ENCODE results near the gene HOTAIR.
A peak's percentile ranks its signal among the peaks of the same experiment; 100 is the strongest.

Gene HOTAIR

DNA sequence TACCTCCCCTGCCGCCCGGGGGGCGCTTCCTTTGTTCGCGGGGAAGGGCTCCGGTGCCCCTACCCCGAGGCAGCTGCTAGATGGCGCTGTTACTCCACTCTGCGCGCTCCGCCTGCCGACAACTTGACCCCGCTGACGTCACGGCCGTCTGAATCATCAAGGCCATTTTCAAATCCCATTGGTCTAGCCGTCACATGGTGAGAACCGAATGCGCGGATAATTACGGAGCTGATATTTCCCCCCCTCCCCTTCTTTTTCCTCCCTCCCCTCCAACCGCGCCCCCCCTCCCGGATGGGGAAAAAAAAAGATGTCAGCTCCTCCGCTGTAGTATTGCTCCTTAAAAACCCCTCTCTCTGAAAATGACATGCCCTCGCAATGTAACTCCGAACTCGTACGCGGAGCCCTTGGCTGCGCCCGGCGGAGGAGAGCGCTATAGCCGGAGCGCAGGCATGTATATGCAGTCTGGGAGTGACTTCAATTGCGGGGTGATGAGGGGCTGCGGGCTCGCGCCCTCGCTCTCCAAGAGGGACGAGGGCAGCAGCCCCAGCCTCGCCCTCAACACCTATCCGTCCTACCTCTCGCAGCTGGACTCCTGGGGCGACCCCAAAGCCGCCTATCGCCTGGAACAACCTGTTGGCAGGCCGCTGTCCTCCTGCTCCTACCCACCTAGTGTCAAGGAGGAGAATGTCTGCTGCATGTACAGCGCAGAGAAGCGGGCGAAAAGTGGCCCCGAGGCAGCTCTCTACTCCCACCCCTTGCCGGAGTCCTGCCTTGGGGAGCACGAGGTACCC lies 10.3 kb upstream of the HOTAIR start, which contains the start of gene HOXC10:
HOXC10 (plus strand) TSS at position 246 of the 791 bp plus-strand sequence; CDS start at position 360, 114 bp downstream.
- peak; percentile 78 for DNase-seq

DNA sequence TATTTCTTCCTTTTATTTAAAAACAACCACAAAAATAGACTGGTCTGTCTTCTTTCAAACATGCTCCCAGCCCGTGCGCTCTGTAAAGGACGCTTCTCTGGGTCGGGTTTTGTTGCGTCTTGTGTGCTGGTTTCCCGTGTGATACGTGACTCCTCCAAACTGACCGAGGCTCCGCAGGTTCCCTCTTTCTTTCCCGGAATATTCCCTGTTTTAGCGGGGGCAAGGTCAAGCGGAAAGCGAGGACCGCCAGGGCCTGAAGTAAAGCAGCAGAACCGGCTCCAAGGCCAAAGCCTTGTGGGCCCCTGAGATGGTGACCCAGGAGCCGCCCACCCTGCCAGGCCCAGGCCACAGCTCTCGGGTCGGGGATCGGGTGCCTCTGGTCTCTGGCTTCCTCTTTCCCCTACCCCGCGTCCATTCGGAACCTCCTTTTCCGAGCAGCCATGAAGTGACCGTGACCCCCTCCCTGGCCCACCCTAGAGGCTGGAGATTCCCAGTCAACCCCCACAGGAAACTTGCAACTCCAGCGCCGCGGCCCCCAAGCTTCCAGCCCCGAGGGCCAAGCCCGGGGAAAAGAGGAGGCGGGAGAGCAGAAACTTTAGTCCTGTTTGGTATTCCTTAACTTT lies 9.3 kb upstream of the HOTAIR start:
- DNase-seq, result no peak

DNA sequence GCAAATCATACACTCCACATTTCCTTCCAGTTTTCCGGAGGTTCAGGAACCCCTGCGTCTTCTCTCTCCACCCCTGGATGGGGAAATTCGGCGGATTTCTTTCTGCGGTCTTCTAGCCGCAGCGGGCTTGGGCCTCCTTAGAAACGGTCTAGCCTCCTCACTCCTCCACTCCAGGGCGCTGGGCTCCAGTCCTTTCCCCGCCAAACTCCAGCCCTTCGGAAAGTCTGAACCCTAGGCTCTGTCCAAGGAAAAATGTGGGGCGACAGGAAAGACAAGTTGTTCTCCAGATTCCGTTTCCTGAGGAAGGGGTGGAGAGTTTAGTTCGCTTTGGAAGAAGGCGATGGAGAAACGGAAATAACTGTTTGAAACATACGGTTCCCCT lies 8.8 kb upstream of the HOTAIR start:
- no peak for DNase-seq

DNA sequence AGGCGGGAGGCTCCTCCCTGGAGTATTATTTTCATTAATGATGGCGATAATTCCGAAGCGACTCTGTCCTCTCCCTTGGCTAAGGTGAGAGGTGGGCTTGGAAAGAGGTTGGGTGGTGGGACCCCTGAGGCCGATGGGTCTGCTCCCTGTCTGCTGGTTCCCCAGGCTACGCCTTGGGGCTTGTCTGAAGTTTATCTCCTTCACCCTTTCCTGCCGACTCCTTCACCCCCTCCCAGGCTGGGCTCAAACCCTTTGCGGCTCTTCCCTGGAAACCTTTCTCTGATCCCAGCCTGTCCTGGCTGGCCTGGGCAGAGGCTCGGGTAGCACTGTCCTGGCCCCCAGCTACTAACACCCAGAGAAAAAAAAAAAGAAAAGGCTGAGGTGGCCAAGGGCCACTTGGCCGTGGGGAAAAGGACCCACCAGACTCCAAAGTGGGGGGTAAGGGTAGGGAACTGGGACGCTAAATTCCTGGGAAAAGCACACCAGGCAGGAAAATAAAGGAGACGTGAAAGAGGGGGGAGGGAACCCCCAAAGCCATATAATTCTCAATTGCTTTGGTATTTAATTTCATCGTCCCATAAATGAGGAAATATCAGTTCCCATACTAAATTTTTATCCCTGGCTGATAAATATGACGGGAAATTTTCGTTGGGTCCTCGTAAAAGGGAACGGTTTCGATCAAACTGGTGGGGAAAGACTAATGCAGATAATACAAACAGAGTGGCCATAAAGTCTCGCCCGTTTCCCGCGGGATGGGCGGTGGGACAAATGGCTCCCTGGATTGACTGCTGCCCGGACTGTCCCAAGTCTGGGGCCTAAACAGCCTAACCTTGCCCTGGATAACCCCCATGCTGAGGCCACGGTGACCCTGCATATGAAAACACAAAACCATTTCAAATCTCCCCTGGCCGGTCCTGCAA lies 8.2 kb upstream of the HOTAIR start:
- no peak for DNase-seq

DNA sequence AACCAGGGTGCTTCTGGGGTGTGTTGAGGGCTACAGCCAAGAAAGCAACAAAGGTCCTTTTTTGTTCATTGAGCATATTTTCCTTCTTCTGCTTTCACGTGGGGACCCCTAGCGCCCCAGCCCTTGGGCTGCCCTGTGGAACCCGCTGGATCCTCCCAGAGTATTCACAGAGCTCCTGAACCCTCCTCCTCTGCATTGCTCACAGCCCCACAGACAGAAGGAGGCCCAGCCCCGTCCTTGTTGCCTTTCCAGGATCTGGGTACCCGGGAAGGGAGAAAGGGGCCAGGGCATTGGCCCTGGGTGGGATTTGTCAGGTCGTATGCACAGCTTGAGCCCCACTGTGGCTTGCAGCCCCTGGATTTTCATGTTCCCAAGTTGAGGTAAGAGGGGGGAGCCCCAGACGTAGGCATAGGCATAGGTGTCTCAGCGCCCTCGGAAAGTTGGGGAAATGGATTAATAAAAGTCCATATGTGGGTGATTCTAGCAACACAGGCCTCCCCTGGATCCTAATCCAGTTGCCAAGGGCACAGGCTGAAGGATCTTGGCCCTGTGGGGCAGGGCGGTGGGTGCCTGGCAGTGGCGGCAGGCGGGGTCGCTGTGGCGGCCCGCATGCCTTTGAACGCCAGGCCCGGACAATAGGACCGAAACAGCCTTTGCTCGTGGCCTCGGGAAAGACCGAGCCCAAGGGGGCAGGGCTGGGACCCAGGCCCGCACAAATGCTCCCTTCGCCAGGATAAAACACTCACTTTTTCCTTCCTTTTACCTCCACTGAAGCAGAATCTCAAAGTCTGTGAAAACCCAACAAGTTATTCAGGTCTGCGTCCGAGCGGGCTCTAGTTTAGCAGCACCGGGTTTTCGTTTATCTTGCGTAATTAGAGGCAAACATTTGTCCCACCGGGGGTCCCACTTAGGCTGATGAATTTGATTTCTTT lies 7.1 kb upstream of the HOTAIR start:
- no peak for DNase-seq

DNA sequence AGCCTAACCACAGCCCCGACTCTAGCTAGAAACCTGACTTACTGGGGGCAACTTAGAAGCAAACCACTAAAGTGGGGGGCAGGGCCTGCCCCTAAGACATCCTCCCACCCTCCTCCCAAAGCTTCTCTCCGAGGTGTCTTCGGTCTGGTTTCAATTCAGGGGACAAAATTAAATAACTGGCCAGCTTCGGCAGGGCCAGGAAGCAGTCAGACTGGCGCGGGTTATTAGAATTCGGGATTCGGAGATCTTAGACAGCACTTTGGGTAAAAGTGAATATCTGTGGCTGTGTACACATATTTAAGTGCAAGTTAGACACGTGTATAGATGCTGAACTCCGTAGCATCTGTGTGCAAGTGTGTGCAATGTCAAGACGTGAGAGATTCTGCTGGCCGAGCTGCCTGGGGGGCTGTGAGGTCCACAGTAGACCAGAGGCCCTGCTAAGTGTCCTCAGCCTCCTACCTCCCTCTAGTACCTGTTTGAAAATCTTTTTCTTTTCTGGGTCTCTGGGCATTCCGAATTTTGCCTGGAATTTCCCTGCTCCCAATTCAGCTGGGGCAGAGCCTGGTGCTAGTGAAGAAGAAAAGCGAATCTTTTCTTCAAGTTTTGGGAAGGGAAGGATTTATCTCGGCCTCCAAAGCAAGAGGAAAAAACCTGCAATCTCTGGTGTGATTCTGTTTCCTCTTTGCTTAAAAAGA lies 6.2 kb upstream of the HOTAIR start:
- no peak for DNase-seq

DNA sequence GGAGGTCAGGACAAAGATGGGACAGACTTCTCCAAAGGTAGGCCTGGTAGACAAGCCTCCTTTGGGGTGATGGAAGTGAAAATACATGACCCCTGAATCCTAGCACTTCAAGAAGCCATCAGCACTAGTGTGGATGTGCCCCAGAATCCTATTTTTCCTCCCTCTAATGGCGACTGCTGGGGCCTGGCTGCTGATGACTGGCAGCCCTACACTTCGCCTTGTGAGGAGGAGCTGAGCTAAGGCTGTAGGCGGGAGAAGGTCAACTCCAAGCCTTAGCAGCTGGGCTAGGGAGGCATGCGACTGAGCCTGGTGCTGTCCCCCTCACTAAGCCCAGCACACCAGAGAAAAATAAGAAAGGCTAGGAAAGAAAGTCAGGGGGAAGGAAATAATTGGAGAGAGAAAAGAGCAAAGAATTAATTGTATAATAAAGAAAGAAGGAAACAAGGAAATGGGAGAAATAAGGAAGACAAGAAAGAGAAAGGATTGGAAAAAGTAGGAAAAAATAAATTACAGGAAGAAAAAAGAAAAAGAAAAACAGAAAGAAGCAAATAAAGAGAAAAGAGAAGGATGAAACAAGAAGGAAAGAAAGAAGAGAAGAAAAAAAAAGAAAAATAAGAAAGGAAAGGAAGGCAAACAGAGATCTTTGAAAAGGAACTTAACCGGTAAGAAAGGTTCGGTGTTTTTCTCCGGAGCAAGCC lies 5.5 kb upstream of the HOTAIR start:
- no peak for DNase-seq

DNA sequence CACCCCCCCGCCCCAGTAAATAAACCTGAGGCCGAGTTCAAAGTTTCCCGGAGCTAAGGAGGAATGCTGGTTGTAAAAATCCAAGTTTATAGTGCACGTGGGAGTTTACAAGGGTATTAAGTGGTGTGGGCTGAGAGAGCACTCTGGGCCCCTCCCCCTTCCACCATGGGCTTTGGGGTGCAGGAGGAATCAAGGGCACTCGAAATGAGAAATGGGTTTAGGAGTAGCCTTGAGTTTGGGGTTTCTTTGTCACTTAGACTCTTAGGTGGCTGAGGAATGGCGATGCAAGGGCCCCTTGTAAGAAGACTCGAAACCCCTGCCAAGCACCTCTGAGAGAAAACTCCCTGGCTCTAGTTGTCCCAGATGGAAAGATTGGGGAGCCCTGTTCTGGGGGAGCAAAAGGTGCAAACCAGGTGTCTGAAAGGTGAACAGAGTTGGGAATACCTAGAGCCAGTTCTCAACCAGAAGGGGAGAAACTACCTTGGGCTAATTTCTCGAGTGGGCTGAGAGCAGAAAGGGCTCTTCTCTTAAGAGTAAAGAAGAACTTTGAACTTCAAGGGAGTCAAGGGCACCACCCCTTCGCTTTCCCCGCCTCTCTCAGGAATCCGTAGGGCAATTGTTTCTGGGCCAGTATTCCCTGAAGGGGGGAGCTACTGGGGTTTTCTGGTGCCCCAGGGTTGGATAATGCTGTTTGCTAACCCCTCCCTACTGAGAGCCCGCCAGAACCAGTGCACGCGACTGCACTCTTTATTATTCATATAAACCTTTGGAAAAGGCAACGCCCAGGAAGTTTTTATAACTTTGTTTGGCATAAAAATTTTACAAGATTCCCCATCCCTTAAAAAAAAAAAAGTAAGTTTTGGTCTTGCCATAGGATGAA lies 4.0 kb upstream of the HOTAIR start:
- DNase-seq, result no peak

DNA sequence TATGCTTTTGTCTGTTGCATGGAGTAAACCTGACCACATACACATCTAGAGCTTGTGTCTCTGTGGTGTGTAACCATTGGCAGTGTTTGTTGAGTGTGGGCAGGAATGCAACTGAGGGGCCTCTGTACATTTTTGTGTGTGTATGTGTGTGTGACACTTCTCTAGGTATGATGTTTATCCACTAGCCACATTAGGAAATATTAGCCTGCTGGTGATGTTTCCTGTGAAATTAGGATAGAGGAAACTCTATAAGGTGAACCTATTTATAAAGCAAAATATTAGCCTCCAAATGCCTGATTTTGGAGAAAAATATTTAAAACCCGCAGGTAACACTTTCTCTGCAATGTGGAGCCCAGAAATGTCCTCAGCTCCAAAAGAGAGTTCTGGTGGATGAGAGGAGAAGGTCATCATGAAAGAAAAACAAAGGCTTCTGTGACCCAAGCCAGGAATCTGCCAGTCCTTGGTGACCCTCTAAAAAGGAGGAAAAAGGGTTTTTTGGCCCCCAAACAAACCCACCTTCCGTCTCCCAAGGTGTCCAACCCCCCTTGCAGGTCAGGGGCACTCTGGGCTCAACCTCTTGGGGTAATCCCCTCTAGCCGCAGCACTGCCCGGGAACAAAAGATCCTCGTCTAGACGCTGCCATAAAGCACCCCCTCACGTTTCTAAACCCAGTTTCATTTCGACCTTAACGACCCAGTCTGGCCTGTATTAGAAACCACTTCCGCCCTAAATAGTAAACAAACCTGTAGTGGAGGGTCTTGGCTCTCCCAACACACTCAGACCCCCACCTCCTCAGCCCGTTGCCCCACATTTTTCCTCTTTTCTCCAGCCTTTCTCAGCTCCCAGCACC lies 3.1 kb upstream of the HOTAIR start:
- DNase-seq, result no peak

DNA sequence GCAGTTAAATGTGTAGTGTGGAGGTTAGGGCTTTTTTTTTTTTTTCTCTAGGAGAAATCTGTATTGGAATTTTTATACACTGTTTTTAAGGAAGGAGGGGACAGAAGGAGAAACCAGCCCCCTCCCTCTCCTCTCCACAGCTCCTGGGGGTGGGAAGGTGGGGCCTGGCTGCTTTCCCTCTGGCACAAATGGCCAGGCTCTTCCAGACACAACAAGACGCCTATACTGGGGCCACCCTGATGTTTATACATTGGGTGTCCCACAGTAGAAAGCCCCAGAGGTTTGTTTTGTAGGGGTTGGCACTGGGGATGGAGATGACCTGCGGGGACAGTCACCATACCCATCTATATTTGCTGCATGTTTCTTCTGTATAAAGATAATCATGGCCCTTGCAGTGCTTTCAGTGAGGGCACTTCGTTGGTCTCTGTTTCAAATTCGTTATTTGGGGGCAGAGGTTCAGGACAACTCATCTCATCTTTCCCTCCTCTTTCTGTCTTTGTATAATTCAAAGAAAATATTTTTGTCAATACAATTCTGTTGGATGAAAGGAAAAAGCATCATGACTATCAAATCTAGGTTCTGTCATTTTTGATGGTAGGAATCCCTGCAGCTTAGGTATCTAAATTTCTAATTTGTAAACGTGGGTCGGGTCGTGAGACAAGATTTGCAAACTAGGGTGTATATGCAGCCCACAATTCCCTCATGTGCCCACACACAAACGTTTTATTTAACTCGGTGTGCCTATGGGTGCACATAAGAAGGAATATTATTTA lies 2.3 kb upstream of the HOTAIR start:
- DNase-seq, result no peak

DNA sequence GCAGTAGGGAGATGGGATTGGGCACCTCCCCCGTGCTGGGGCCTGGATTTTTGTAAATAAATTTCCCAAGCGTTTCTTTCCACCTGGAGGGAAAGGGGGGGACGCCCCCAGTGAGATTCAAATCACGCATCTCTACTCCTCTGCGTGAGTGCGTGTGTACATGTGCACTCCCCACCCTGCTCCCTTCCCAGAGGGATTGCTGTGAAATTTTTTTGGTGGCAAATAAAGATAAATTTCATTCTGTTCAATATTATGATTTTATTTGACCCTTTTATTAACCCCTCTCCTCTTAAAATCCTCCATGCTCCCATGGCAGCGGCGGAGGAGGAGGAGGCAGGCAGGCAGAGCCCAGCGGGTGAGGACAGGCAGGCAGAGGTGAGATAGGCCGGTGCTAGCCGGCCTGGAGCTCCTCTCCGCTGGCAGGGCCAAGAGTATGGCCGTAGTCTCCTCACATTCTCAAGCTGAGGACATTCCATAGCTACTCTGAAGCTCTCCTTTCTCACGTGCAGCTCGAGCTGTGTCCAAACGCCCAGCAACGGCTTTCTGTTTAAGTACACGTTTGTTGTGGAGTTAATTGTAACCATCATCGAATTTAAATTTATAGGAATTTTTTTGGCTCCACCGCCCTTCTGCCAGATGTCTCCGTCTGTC lies 1.5 kb upstream of the HOTAIR start:
- DNase-seq, result no peak

DNA sequence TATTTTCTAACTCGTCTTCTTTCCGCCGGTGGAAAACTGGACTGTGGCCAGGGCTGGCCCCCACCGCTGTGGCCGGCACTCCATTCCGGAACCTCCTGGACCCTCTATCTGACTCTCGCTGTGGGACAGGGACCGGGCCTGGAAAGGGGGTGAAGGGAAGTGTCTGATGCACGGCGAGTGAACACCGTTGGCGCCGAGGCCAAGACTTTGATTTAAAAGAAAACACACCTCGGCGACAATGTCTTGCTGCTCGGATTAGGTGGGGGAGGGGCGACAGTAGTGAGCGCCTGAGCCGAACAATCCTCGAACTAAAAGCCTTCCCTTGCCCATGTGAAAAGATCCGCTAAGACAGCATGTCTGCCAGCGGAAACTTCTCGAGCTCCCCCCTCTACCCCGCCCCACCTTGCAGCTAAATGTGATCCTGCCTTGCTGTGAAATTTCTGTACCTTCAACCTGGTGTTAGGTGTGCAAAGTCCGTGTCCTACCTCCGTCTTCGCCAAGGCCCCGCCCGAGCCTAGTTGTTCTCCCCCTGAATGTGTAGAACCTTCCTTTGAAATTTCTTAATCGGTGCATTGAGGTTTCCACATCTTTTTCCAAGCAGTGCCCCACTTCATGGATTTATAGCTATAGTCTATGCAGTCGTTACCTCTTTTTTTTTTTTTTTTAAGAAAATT lies 862 bp upstream of the HOTAIR start:
- DNase-seq, result no peak

DNA sequence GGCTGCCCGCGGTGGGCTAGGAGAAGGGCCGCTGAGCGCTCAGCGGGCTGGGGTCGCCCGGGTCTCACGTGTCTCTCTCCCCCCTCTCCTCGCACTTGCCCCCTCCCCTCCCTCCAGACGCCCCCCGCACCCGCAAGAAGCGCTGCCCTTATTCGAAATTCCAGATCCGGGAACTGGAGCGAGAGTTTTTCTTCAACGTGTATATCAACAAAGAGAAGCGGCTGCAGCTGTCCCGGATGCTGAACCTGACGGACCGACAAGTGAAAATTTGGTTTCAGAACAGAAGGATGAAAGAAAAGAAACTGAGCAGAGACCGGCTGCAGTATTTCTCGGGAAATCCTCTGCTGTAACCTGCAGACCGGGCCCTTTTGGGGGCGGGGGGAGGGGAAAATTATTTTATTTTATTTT lies 314 bp upstream of the HOTAIR start:
- no peak for DNase-seq

DNA sequence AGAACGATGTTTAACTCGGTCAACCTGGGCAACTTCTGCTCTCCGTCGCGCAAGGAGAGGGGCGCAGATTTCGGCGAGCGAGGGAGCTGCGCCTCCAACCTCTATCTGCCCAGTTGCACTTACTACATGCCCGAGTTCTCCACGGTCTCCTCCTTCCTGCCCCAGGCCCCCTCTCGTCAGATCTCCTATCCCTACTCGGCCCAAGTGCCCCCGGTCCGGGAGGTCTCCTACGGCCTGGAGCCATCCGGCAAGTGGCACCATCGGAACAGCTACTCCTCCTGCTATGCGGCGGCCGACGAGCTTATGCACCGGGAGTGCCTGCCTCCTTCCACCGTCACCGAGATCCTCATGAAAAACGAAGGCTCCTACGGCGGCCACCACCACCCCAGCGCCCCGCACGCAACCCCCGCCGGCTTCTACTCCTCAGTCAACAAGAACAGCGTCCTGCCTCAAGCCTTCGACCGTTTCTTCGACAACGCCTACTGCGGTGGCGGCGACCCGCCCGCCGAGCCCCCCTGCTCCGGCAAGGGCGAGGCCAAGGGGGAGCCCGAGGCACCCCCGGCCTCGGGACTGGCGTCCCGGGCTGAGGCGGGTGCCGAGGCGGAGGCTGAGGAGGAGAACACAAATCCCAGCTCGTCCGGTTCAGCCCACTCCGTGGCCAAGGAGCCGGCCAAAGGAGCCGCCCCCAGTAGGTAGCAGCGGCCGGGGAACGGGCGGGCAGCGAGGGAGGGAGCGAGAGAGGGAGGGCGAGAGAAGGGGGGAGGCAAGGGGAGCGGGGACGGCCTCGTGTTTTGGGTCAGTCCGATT lies 1.3 kb downstream of the HOTAIR start:
- DNase-seq, result no peak

DNA sequence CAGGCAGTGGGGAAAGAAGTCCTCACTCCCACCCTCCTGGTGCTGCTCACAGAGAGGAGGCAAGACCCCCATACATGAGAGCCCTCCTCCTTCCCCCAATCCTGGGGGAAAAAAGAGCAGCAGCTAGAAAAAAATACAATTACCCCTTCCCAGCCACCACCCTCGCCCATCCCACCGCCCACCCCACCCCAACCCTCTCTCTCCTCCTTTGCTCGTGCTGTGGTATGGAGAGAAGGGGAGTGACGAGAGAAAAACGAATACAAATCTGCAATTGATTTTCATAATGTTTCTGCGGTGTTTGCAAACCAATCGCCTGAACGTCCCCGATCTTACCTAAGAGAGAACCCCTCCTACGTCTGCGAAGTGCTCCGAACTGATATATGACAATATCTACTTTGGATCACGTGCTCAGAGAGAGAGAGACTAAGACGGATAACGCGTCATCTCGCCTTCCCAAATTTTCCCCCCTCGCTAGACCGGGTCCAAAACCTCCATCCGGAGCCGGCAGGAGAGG lies 2.0 kb downstream of the HOTAIR start, which contains the start of gene HOXC11:
HOXC11 (plus strand) TSS at position 405 of the 514 bp plus-strand sequence. CDS start 116 bp downstream, outside the sequence.
- DNase-seq, result no peak
